ENCODE data around the gene MTUS2. TPM values are rescaled to one million over a fixed set of nuclear protein-coding genes. Genes with fewer than 3 reads are reported as not detected.

Gene MTUS2
- 4.1 and 14.5 TPM in 2 replicates for total RNA-seq (ENCODE audit: low replicate concordance)
- long read RNA-seq, transcript MTUS2-202 (9 exons, 1,793 nt) = major isoform, 33 of 48 reads
- long read RNA-seq, partial matches to known transcripts = 6 of 48 reads
- long read RNA-seq, other reads (novel, unspliced or antisense) = 6 of 48 reads

GRCh38 chr13:28820099-28821051 lies at the start of gene MTUS2:
Gene MTUS2 (plus strand): TSS chr13:28820339.
- H3K9me3 Mint-ChIP-seq = no peaks in the 10 kb centered on the region
- H3K27ac Mint-ChIP-seq = no peak within 1 kb of the TSS
- DNase-seq (ENCODE audit: extremely low spot score, unreplicated experiment) = no peak
- H3K27me3 Mint-ChIP-seq = peaks cover 75% of the 10 kb centered on the region
- H3K4me1 Mint-ChIP-seq (ENCODE audit: unreplicated experiment) = no peaks in the 10 kb centered on the region
- H3K4me3 Mint-ChIP-seq = peak within 1 kb of the TSS; percentile 87
- H3K36me3 Mint-ChIP-seq = no peaks in the 10 kb centered on the region
- TF ChIP-seq CTCF (conservative IDR thresholded peaks at IDR 0.05) = no peak

- Mint-ChIP-seq H3K4me3 (no peak overlapping the region), H3K4me1 (ENCODE audit: unreplicated experiment) (no peaks in the 10 kb centered on the region), H3K36me3 (no peaks in the 10 kb centered on the region), H3K27ac (no peak overlapping the region), H3K27me3 (peaks cover 17% of the 10 kb centered on the region), H3K9me3 (peaks cover 8% of the 10 kb centered on the region)
- DNase-seq (ENCODE audit: extremely low spot score, unreplicated experiment) = no peak
- TF ChIP-seq CTCF (conservative IDR thresholded peaks at IDR 0.05) = no peak
These were observed 41.6 kb upstream of the MTUS2 start for GRCh38 chr13:28778308-28779215.

- Mint-ChIP-seq H3K9me3 (no peaks in the 10 kb centered on the region), H3K4me3 (no peak overlapping the region), H3K36me3 (no peaks in the 10 kb centered on the region), H3K27ac (no peak overlapping the region), H3K4me1 (ENCODE audit: unreplicated experiment) (no peaks in the 10 kb centered on the region), H3K27me3 (peaks cover 47% of the 10 kb centered on the region)
- no peak for DNase-seq (ENCODE audit: extremely low spot score, unreplicated experiment)
- TF ChIP-seq CTCF (conservative IDR thresholded peaks at IDR 0.05) = no peak
These were observed 27.1 kb upstream of the MTUS2 start for GRCh38 chr13:28792992-28793391.

GRCh38 chr13:28794396-28794795 lies 25.7 kb upstream of the MTUS2 start:
- no peak for TF ChIP-seq CTCF (conservative IDR thresholded peaks at IDR 0.05)

GRCh38 chr13:28796938-28797257 lies 23.2 kb upstream of the MTUS2 start:
- H3K9me3 Mint-ChIP-seq = no peaks in the 10 kb centered on the region
- H3K27me3 Mint-ChIP-seq = peaks cover 31% of the 10 kb centered on the region
- H3K4me1 Mint-ChIP-seq (ENCODE audit: unreplicated experiment) = no peaks in the 10 kb centered on the region

More at GRCh38 chr13:28794396-28794795, 25.7 kb upstream of the MTUS2 start:
- no peaks in the 10 kb centered on the region for H3K36me3 Mint-ChIP-seq
- H3K27ac Mint-ChIP-seq = no peak overlapping the region
- H3K9me3 Mint-ChIP-seq = no peaks in the 10 kb centered on the region
- no peak for DNase-seq (ENCODE audit: extremely low spot score, unreplicated experiment)
- H3K27me3 Mint-ChIP-seq = peaks cover 41% of the 10 kb centered on the region
- H3K4me3 Mint-ChIP-seq = no peak overlapping the region
- no peaks in the 10 kb centered on the region for H3K4me1 Mint-ChIP-seq (ENCODE audit: unreplicated experiment)

More at GRCh38 chr13:28796938-28797257, 23.2 kb upstream of the MTUS2 start:
- H3K36me3 Mint-ChIP-seq = no peaks in the 10 kb centered on the region
- DNase-seq (ENCODE audit: extremely low spot score, unreplicated experiment) = no peak
- TF ChIP-seq CTCF (conservative IDR thresholded peaks at IDR 0.05) = no peak
- no peak overlapping the region for H3K4me3 Mint-ChIP-seq
- no peak overlapping the region for H3K27ac Mint-ChIP-seq
